GM03348 (cell line): ENCODE results near the gene COQ10A.

Experiments
- DNase-seq: peaks from one replicate; pipeline ENCODE4 v3.0.0; 2012; ENCODE audit warnings: low spot score

Gene COQ10A

DNA sequence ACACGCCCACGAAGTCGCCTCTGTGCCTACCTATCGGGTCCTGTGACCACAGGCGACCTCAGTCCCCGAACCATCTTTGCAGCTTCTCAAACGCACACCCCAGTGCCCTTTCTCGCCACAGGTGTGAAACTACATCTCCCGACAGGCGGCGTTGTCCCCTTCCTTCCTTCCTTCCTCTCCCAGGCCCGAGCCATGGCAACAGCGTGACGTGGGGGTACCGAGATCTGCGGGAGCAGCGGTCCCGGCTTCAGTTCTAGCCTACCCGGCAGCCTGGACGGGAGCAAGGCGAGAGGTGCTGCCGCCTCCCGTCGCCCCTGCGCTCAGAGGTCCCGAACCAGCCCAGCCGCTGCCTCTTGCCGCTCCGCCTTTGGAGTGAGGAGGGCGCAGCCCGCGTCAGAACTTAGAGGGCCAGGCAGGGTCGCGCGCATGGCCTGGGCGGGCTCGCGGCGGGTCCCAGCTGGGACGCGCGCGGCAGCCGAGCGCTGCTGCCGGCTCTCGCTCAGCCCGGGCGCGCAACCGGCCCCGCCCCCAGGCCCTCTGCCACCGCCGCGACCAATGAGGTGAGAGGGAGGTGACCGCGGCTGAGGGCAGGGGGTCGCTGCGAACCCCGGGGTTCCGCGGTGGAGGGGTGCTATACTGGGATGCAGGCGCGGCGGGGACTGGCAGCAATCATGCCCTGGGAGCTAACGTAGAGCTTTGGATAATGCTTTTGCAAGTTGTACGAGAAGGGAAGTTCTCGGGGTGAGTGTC lies at the start of gene COQ10A:
TSS of gene COQ10A (plus strand) at position 250 of the 750 bp plus-strand sequence. CDS start at position 427, 177 bp downstream.
- DNase-seq, result peak; percentile 97

DNA sequence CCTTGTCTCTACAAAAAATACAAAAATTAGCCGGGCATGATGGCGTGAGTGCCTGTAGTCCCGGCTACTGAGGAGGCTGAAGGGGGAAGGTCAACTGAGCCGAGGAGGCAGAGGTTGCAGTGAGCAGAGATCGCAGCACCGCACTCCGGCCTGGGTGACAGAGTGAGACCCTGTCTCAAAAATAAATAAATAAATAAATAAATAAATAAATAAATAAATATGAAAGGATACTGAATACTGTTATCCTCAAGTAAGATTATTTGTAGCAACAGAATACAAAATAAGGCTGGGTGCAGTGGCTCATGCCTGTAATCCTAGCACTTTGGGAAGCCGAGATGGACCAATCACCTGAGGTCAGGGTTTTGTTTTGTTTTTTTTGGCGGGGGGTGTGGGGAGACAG lies 46.9 kb upstream of the COQ10A start:
- DNase-seq, result no peak

- peak; percentile 72 for DNase-seq
Measured at GRCh38 chr12:56220611-56221231, 46.0 kb upstream of the COQ10A start.

GRCh38 chr12:56221232-56221756 lies 45.4 kb upstream of the COQ10A start:
- DNase-seq, result peak; percentile 92

GRCh38 chr12:56221757-56222530 lies 44.8 kb upstream of the COQ10A start, which contains the start of gene RNF41:
Gene RNF41, minus strand, starts transcription at chr12:56221922. Its CDS starts 7,875 bp downstream, at chr12:56214047.
- DNase-seq, result peak; percentile 97

- DNase-seq, result no peak
Measured at GRCh38 chr12:56222531-56222895, 44.2 kb upstream of the COQ10A start.

GRCh38 chr12:56223571-56224101 lies 43.1 kb upstream of the COQ10A start:
- no peak for DNase-seq

- DNase-seq, result peak; percentile 100
Measured at GRCh38 chr12:56224102-56224701, 42.5 kb upstream of the COQ10A start, which contains the start of gene NABP2. Gene NABP2, plus strand, starts transcription at chr12:56224342. Its CDS starts 515 bp downstream, at chr12:56224857.

DNA sequence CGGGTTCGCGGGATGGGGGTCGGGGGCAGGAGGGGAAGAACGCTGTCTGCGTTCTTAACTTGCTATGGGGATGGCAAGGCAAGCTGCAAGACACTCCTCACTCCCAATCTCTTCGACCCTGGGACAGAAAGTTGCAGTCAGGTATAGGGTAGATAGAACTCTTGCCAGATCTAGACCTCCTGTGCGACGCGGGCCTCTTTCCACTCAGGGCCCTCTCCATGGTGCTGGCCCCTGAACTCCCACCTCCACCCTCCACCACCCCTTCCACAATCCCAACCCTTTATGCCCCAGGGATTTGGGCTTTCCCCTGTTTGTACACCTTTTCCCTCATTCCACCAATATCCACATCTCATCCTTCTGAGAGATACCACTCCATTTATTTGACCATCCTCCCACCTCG lies 41.8 kb upstream of the COQ10A start:
- no peak for DNase-seq

- DNase-seq, result no peak
Measured at GRCh38 chr12:56229082-56229481, 37.7 kb upstream of the COQ10A start.

DNA sequence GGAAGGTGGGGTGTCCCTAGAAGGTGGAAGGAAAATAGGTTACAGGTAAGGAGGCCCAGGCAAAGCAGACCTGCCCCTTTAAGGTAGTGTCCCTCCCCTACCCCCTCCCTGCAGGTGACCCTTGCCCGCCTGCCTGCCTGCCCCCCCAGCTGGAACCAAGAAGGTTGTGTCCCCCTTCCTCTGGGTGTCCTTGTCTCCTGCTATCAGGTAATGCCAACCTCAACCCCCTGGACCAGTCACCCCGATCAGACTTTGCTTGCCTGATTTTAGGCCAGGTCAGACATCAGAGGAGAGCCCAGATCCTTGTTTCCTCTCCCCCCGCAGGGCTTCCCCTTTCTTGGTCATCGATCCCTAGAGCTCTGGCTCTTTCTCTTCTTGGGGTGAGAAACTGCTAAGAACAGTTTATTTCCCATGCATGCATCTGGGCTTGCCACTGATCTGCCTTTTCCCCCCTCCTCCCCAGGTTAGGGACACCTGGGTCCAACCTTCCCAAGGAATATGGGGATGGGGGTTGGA lies 36.8 kb upstream of the COQ10A start, which contains the start of gene SLC39A5:
TSS of gene SLC39A5 (plus strand) at position 136 of the 516 bp plus-strand sequence. CDS start 1,224 bp downstream, outside the sequence.
- DNase-seq, result no peak

- DNase-seq, result no peak
Measured at GRCh38 chr12:56230432-56231183, 36.1 kb upstream of the COQ10A start.

DNA sequence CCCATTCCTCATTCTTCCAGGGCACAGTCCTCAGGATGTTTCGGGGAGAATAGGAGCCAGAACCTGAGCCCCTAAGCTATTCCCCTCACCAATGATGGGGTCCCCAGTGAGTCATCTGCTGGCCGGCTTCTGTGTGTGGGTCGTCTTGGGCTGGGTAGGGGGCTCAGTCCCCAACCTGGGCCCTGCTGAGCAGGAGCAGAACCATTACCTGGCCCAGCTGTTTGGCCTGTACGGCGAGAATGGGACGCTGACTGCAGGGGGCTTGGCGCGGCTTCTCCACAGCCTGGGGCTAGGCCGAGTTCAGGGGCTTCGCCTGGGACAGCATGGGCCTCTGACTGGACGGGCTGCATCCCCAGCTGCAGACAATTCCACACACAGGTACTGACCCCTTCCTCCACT lies 35.6 kb upstream of the COQ10A start:
- DNase-seq, result no peak

DNA sequence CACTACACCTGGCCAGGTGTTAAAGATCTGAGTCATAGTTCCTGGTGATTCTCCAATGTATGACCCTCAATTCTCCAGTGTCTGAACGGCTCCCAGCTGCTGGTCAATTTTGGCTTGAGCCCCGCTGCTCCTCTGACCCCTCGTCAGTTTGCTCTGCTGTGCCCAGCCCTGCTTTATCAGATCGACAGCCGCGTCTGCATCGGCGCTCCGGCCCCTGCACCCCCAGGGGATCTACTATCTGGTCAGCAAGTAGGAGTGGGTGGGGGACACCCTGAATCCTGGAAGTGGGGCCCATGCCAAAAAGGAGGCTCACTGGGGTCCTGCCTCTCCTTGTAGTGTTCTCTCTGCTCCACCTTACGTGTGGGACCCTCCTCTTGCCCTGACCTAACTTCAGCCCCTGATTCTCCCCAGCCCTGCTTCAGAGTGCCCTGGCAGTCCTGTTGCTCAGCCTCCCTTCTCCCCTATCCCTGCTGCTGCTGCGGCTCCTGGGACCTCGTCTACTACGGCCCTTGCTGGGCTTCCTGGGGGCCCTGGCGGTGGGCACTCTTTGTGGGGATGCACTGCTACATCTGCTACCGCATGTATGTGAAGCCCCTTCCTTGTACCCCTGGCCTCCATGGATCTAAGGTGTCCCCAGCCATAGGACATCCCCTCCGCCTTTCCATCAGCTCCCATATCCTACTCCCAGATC lies 31.9 kb upstream of the COQ10A start:
- no peak for DNase-seq

DNA sequence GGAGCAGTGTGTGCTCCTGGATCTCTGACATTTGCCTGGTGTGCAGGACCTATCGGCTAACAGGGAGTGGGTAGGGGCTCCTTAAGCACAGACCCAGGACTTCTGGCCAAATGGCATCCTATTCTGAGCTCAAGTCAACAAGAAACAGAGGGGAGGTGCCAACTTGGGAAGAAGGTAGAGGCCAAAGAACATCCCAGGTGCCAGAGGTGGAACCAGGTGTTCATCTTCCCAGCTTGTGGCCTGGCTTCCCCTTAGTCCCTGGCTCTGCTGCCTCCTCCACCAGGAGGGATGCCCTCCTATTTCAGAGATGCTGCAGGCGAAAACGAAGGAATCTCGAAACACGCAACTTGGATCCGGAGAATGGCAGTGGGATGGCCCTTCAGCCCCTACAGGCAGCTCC lies 30.7 kb upstream of the COQ10A start:
- DNase-seq, result no peak

DNA sequence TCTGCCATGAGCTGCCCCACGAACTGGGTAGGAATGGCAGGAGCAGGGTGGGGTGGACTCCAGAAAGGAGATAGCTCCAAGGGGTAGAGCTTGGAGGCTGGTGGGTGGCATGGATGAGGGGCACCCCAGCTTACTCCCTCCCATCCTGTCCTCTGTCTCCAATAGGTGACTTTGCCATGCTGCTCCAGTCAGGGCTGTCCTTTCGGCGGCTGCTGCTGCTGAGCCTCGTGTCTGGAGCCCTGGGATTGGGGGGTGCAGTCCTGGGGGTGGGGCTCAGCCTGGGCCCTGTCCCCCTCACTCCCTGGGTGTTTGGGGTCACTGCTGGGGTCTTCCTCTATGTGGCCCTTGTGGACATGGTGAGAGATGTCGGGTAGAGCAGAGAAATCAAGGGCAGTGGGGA lies 29.8 kb upstream of the COQ10A start:
- no peak for DNase-seq

GRCh38 chr12:56237552-56237951 lies 29.2 kb upstream of the COQ10A start:
- no peak for DNase-seq

GRCh38 chr12:56241424-56242303 lies 25.1 kb upstream of the COQ10A start:
- DNase-seq, result no peak

GRCh38 chr12:56242986-56243385 lies 23.8 kb upstream of the COQ10A start:
- no peak for DNase-seq
